ENCODE measurements around the gene LRIG2.

GRCh38 chr1:113086541-113086940 is 13.5 kb downstream of the LRIG2 start:
- TF ChIP-seq CTCF (IDR thresholded peaks at IDR 0.05; ENCODE audit: extremely low read depth in 1 of 2, insufficient read depth in 1 of 2, low read depth in 1 of 2, low read length in 2 of 2) (no peak), MYC (IDR thresholded peaks at IDR 0.05; ENCODE audit: low read depth, low read length) (no peak), POLR2AphosphoS5 (IDR thresholded peaks at IDR 0.05; ENCODE audit: insufficient read depth, low read depth, low read length) (no peak), FOS (IDR thresholded peaks at IDR 0.05; ENCODE audit: borderline replicate concordance, insufficient read depth, low read length) (no peak), POLR2A (IDR thresholded peaks at IDR 0.05; ENCODE audit: low read depth, low read length) (no peak), JUN (IDR thresholded peaks at IDR 0.05; ENCODE audit: borderline replicate concordance, insufficient read depth, insufficient read length, low read depth) (no peak), GATA2 (IDR thresholded peaks at IDR 0.05; ENCODE audit: insufficient read depth, insufficient read length, low read depth, low read length) (no peak), EZH2 (IDR thresholded peaks at IDR 0.05; ENCODE audit: borderline replicate concordance, low read depth, low read length, severe bottlenecking) (no peak), MAX (IDR thresholded peaks at IDR 0.05; ENCODE audit: insufficient read depth, insufficient read length) (no peak)
